GM15510 (cell line): ENCODE results near the gene YPEL5.

ENCODE experiments used
- POLR2A ChIP-seq: IDR thresholded peaks from 3 replicates; pipeline ENCODE4 v1.6.1; 2011; ENCODE audit warnings: borderline replicate concordance; ENCODE audit not compliant: insufficient read length; ENCODE audit errors: extremely low read depth

Gene YPEL5

DNA sequence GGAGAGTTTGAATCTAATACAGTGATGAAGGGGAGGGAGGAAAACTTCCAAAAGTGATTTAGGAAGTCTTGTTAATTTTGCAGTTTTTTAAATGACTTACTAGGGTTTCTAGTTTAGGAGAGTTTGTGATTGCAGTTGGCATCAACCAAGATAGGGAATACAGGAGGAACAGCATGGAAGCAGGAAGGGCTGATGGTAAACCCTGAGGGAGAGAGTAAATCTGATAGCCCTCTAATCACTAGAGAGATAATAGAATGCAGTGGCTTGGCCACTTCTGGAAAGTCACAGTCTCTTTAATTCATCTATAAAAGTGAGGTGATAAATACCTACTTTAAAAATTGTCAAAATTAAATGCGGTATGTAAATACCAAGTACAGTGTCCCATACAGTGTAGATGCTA, 5.6 kb downstream of the YPEL5 start:
- no peak for TF ChIP-seq POLR2A

DNA sequence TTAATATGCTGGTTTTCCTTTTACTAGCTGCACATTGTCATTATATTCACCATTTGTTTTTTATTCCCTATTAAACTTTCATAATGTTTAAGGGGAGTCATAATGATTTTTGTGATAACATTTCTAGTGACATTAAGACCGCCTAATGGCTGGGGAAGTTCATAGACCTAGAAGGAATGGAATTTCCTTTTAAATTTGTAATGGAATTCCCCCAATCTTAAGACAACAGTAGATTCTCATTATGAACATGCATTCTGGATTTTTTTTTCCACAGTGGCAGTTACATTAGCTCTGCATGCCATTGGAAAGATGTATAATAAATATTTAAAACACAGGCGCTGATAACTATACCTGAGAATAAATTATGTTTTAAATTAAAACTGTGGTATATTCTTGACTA, 8.4 kb downstream of the YPEL5 start:
- no peak for TF ChIP-seq POLR2A

DNA sequence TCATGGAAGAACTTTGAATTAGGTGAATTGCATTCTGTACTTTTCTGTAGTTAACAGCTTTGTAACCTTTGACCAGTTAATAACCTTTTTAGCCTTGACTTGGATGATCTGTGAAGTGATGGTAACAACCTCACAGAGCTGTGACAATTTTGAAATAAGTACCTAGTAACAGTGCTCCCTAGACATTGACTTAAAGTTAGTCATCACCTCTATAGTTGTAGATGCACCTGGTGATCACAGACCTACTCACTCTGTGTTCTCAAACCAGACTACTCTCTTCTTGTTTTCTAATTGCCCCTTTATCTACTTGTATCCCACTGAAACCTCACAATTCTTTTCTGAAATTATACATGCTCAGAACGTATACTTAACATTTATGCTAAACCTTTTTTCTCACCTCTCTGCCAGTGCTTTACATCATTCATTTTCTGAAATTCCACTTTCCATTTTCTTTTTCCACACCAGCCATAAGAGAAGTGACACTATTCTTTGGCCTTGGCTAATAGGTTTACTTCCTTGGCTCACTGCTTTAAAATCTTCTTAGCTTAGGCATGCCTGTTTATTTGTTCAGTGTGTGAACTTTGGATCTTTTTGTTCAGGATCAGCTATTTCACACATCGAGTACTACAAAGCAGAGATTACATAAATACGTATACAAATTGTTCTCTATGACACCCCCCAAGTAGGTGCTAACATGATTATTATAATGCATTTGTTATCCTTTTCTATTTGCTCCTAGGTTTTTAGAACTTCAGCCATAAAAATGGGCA, 9.3 kb downstream of the YPEL5 start:
- no peak for TF ChIP-seq POLR2A

DNA sequence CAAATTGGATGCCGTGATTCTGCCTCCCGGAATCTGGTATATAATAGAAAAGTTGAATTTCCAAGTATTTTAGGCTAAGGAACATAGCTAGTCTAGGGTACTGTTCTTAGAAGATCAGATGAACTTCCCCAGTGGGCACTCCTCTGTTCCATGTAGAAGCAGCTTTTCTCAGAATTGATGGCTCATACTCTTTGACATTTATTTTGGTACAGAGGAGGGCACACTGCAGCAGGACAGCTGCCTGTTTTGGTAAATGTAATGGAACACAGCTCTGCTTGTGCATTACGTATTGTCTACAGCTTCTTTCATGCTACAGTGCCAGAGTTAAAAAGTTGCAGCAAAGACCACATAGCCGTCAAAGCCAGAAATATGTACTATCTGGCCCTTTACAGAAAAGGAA, 10.8 kb downstream of the YPEL5 start:
- TF ChIP-seq POLR2A: no peak

DNA sequence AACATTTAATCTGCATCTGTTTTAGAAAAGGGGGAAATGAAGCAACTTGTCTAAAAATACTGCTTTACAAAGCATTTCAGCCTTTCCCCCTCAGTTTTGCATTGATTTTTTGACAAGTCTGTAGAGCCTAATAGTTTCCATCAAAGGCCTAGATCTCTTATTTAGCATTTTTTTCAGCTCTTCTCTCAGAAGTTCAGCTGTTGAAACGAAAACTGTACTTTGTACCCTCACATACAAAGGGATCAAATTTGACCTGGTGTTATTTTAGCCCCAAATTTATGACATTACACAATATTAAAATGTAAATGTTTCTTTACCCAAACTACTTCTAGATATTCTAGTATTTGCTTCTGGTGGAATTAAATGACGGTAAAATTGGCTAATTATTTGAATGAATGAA, 13.0 kb downstream of the YPEL5 start:
- TF ChIP-seq POLR2A: no peak

GRCh38 chr2:30161929-30162706, 15.3 kb downstream of the YPEL5 start:
- TF ChIP-seq POLR2A: no peak

DNA sequence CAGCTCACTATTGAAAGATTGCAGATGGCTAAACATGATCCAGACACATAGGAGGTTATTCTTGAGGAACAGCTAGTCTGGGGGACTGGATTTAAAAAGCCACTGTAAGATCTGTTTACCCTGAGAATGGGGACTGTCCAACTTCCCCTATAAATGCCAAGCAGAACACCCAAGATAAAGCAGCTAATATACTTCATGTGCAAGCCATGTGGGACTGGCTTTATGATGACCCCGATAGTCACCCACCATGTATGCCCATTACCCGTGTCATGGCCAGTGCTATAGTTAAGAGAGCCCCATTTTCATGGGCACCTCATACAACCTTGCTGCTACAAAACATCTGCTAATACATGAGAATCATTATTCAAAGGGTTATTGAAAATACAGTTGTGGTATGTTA, 16.0 kb downstream of the YPEL5 start:
- no peak for TF ChIP-seq POLR2A

DNA sequence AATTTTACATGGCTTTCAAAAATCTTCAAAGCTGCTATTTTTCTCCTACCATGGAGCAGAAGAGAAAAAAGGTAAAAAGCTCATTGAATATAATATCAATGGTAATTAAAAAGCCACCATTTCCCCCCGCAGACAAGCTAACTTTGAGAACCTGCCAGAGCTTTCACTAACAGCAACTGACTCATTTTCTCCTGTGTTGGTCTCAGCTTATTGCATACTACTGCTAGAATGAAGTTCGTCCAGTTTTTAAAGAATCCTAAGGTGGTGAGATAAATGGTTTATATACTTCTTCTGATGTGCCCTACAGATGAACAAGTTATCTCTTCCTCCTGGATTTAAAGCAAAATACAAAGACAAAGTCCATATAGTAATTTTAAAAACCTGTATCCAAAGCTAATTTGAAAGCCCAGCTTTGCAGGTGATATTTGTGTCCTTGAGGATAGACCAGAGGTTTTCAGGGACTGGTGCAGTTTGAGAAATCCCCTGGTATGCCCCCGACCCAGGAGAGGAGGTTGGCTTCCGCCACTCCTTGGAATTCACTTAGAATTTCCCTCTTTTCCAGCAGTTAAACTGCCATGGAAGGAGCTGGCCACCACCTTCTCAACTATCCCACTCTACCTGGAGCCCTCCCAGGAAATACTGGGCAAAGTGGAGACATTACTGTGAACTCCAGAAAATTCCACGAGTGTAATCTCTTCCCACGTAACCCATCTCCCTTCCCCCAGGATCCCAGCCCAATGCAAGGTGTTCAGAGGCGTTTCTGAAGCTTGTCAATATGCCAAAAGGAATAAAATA, 17.5 kb downstream of the YPEL5 start:
- TF ChIP-seq POLR2A: no peak

DNA sequence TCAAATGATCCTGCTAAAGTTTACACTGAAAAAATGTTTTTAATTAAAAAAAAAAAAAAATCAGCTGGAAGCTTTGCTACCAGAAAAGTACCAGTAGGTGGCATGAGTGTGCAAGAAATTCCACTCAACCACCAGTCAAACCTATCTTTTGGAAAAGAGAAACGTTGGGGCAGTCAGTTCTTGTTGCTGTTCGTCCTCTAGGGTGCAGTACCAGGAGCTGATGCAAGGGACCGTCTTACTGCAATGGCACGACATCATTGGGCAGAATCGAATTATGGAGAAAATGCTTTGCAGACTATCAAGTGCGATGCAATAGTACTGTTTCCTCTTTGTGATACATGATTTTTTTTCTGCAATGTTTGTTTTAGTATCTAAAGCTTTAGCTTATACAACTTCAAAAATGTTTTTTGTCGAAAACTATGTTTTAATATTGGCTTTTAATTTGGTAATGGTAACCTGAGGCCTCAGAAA, 18.3 kb downstream of the YPEL5 start:
- no peak for TF ChIP-seq POLR2A

- no peak for TF ChIP-seq POLR2A
Observed at GRCh38 chr2:30165617-30166016, 18.8 kb downstream of the YPEL5 start.

DNA sequence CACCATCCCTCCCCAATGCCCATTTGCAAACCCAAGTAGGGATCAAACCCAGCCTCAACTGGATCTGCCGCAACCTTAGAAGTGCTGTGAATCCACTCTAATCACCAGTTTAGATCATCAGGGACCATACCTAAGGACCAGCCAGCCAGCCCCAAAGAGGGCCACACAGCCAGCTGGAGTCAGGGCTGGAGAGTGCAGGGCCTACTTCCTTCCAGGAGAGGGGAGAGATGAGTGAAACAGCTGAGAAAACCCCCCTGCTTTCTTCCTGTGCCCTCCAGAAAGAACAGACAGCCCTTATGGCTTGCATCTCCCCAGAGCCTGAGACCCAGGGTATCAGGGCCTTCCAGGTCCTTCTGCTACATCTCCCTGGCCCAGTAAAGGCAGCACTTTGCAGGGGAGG, 25.8 kb downstream of the YPEL5 start:
- TF ChIP-seq POLR2A: no peak

DNA sequence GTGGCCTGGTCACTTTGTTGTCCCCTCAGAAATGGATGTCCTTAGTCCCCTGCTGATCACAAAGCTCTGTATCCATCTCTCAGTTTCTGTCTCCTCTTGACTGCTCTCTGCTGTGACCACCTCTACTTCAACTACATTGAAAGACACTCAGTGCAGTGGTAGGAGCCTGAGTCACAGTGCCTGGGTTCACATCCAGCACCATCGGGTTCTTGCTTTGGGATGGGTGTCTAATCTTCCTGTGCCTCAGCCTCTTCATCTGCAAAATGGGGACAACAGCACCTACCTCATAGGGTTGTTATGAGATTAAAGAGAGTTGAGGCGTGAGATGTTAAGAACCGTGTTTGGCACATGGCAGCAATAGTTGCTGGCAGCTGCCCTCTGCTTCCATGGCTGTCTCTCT, 30.6 kb downstream of the YPEL5 start:
- no peak for TF ChIP-seq POLR2A

GRCh38 chr2:30177956-30178355, 31.1 kb downstream of the YPEL5 start:
- TF ChIP-seq POLR2A: no peak

DNA sequence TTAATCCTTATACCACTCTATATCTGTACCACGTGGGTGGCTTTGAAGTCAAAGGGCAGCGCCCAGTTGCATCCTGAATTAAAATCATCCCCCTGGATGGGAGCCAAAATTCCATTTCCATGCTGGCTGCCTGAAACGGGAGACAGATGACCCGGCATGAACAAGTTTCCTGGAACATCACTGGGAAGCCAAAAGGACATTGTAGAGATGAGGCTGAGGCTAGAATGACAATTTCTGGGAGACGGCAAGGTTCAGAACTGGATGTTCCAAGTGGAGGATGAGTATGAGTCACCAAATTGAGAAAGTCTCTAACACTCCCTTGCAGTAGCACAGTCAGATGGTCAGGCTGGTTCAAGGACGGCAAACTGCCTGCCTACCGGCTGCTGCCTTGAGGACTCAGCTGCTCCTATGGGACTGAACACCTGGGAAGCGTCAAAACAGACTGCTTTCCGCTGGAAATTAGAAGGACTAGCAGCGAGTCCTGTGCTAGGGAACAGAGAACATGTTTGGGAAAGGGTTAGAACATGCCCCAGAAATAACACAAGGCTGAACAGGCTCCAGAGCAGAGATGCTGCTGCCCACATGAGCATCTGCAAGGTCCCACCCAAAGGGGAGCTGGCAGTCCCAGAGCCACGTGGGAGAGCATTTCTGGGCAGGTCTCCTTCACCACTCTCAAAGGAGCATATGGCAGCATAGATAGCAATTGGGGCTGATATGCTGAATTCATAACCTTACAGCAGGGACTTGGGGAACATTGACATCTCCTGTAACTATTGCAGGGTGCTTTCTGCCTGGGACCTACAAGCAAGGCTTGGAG, 32.0 kb downstream of the YPEL5 start:
- no peak for TF ChIP-seq POLR2A
